Ovary (tissue), 3 donors: ENCODE results near the gene TSHZ3.

ENCODE experiments used
- CTCF ChIP-seq, 3 donors: fragments of 450-650 bp in 2 of 3; fragments of 200-600 bp in 1 of 3; IDR thresholded peaks; one replicate each; pipeline versions ENCODE4 v1.5.1 to v1.8.0; 2016 to 2022; ENCODE audit warnings: antibody characterized with exemption in 3 of 3, mild to moderate bottlenecking in 1 of 3
- POLR2A ChIP-seq: fragments of 450-650 bp; IDR thresholded peaks from one replicate; pipeline ENCODE4 v1.6.1; 2017; ENCODE audit warnings: antibody characterized with exemption, mild to moderate bottlenecking, moderate library complexity
- donor health status: DM: no; HTN: no; CAD: no.

- TF ChIP-seq CTCF (IDR thresholded peaks at IDR 0.05) (no peak), POLR2A (no peak)
Observed at GRCh38 chr19:31276831-31277230, 72.4 kb downstream of the TSHZ3 start.
